Panc1 (cell line): ENCODE measurements around the gene PCDH15. TPM values are rescaled to one million over a fixed set of nuclear protein-coding genes. Genes with fewer than 3 reads are reported as not detected.

Experiments
- ATAC-seq: fragments of 200-7000 bp; cut with Tn5 transposase; 2 replicates; pipeline ENCODE4 v1.9.1; 2020; ENCODE audit warnings: mild to moderate bottlenecking, moderate library complexity
- BruUV-seq: library from RNA; stranded (reverse); fragments of 400-500 nt; replicated peaks from 2 replicates; lab custom pipeline; 2021; lab: Mats Ljungman, UMichigan
- CTCF ChIA-PET: fragments of 300-600 bp; sonication (Branson Sonifier 250); formaldehyde crosslinking; loops from one replicate; lab custom pipeline; 2022; ENCODE audit warnings: antibody characterized with exemption; lab: Charles Lee
- POLR2A ChIA-PET: fragments of 300-600 bp; sonication (Branson Sonifier 250); formaldehyde crosslinking; loops from one replicate; lab custom pipeline; 2022; ENCODE audit warnings: antibody characterized with exemption; lab: Charles Lee
- DNase-seq: peaks from one replicate; pipeline ENCODE4 v3.0.0-alpha.2; 2010; ENCODE audit warnings: low read depth, low spot score
- H3K27ac ChIP-seq: 2 replicates; pipeline ENCODE4 v1.5.1; 2011; ENCODE audit warnings: mild to moderate bottlenecking, low read length, inconsistent platforms
- H3K27me3 ChIP-seq: fragments of 200-500 bp; sonication (Bioruptor generic); 2 replicates; pipeline ENCODE4 v1.6.0; 2014; ENCODE audit warnings: low read length, inconsistent platforms; ENCODE audit not compliant: control insufficient read depth, insufficient read depth
- H3K36me3 ChIP-seq: fragments of 200-500 bp; sonication (Bioruptor generic); 2 replicates; pipeline ENCODE4 v1.5.1; 2014; ENCODE audit warnings: inconsistent platforms, mild to moderate bottlenecking, low read length, moderate library complexity; ENCODE audit not compliant: control insufficient read depth, insufficient read depth
- H3K4me1 ChIP-seq: 2 replicates; pipeline ENCODE4 v1.5.1; 2011; ENCODE audit warnings: inconsistent platforms, mild to moderate bottlenecking, low read length, moderate library complexity; ENCODE audit not compliant: control insufficient read depth, insufficient read depth
- H3K4me3 ChIP-seq, 2 experiments: 2 replicates each; pipeline ENCODE4 v1.5.1; 2011 to 2012; ENCODE audit warnings: low read depth in 2 of 2, low read length in 2 of 2, mild to moderate bottlenecking in 2 of 2, inconsistent platforms in 1 of 2, moderate library complexity in 1 of 2
- H3K9me3 ChIP-seq: fragments of 200-500 bp; sonication (Bioruptor generic); 2 replicates; pipeline ENCODE4 v1.5.1; 2014; ENCODE audit warnings: low read depth, mild to moderate bottlenecking, inconsistent platforms, low read length, moderate library complexity; ENCODE audit not compliant: control insufficient read depth, insufficient read depth
- POLR2AphosphoS5 ChIP-seq: IDR thresholded peaks from 2 replicates; pipeline ENCODE4 v1.6.1; 2012; ENCODE audit warnings: mild to moderate bottlenecking, low read depth, low read length, moderate library complexity
- SIN3A ChIP-seq: IDR thresholded peaks from 2 replicates; pipeline ENCODE4 v1.6.1; 2012; ENCODE audit warnings: low read depth, mild to moderate bottlenecking, low read length, moderate library complexity, borderline replicate concordance; ENCODE audit not compliant: insufficient read depth
- TCF7L2 ChIP-seq: IDR thresholded peaks from 2 replicates; pipeline ENCODE4 v1.6.1; 2011; ENCODE audit warnings: mild to moderate bottlenecking, low read depth, low read length, inconsistent platforms
- in situ Hi-C: cut with HindIII; loops from 2 replicates; pipeline ENCODE4 v1.10.0; 2016; ENCODE audit warnings: low sequenced_read_pairs, low pct_unique_long_range_greater_than_20kb
- intact Hi-C: fragments of 100-400 bp; cut with micrococcal nuclease; formaldehyde crosslinking; loops from one replicate; pipeline ENCODE4 v1.10.0; 2022; ENCODE audit not compliant: unreplicated experiment
- total RNA-seq: library from RNA; stranded (reverse); gene quantifications from one replicate; pipeline ENCODE4 v1.2.1, GENCODE V29; 2021; ENCODE audit not compliant: unreplicated experiment
- TF ChIP-seq, protein P1 (sequence below), 2 experiments: IDR thresholded peaks; 2 replicates each; pipeline ENCODE4 v1.6.1; 2011 to 2012; ENCODE audit warnings: low read depth in 2 of 2, control low read depth in 1 of 2, low read length in 1 of 2, mild to moderate bottlenecking in 1 of 2, moderate library complexity in 1 of 2; ENCODE audit not compliant: insufficient read depth in 1 of 2
- TF ChIP-seq, protein P2 (sequence below): fragments of 450-650 bp; IDR thresholded peaks from 2 replicates; pipeline ENCODE4 v1.5.1; 2017; ENCODE audit warnings: mild to moderate bottlenecking

PCDH15 gene
- total RNA-seq, 1 experiment from 2014 or later, result 0.18 TPM

DNA sequence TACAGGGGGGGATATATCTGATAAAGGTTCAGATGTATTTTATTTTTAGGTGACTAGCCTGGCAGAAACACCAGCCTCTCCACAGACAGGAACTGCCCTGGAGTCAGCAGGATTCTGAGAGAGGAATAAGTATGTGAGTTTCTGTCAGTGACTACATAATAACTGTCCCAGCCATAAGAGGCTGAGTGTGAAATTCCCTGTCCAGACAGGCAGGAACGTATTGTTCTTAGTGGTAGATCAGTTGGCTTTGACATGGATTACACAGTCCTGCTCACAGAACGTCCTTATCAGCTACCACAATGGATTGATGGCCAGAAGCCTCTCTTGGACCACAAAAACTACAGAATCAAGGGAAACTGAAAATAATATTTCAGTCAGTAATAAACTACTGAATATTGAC lies 709.8 kb downstream of the PCDH15 start:
- Histone ChIP-seq H3K27me3 (no peaks in the 10 kb centered on the region), H3K27ac (no peak overlapping the region), H3K4me1 (no peaks in the 10 kb centered on the region), H3K4me3 (no peak overlapping the region), H3K9me3 (no peaks in the 10 kb centered on the region), H3K36me3 (no peaks in the 10 kb centered on the region)
- no peak for DNase-seq
- BruUV-seq, result no TSS peak
- POLR2A ChIA-PET, result no interaction called here
- TF ChIP-seq, protein P1, sequence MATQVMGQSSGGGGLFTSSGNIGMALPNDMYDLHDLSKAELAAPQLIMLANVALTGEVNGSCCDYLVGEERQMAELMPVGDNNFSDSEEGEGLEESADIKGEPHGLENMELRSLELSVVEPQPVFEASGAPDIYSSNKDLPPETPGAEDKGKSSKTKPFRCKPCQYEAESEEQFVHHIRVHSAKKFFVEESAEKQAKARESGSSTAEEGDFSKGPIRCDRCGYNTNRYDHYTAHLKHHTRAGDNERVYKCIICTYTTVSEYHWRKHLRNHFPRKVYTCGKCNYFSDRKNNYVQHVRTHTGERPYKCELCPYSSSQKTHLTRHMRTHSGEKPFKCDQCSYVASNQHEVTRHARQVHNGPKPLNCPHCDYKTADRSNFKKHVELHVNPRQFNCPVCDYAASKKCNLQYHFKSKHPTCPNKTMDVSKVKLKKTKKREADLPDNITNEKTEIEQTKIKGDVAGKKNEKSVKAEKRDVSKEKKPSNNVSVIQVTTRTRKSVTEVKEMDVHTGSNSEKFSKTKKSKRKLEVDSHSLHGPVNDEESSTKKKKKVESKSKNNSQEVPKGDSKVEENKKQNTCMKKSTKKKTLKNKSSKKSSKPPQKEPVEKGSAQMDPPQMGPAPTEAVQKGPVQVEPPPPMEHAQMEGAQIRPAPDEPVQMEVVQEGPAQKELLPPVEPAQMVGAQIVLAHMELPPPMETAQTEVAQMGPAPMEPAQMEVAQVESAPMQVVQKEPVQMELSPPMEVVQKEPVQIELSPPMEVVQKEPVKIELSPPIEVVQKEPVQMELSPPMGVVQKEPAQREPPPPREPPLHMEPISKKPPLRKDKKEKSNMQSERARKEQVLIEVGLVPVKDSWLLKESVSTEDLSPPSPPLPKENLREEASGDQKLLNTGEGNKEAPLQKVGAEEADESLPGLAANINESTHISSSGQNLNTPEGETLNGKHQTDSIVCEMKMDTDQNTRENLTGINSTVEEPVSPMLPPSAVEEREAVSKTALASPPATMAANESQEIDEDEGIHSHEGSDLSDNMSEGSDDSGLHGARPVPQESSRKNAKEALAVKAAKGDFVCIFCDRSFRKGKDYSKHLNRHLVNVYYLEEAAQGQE (IDR thresholded peaks at IDR 0.05; ENCODE audit: insufficient read depth in 1 of 2, low read depth in 2 of 2, low read length in 1 of 2), result no peak
- TF ChIP-seq TCF7L2 (no peak), POLR2AphosphoS5 (no peak), SIN3A (no peak)
- TF ChIP-seq, protein P2, sequence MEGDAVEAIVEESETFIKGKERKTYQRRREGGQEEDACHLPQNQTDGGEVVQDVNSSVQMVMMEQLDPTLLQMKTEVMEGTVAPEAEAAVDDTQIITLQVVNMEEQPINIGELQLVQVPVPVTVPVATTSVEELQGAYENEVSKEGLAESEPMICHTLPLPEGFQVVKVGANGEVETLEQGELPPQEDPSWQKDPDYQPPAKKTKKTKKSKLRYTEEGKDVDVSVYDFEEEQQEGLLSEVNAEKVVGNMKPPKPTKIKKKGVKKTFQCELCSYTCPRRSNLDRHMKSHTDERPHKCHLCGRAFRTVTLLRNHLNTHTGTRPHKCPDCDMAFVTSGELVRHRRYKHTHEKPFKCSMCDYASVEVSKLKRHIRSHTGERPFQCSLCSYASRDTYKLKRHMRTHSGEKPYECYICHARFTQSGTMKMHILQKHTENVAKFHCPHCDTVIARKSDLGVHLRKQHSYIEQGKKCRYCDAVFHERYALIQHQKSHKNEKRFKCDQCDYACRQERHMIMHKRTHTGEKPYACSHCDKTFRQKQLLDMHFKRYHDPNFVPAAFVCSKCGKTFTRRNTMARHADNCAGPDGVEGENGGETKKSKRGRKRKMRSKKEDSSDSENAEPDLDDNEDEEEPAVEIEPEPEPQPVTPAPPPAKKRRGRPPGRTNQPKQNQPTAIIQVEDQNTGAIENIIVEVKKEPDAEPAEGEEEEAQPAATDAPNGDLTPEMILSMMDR, result no peak
- in situ Hi-C loops, result no loop called here
- CTCF ChIA-PET, result no interaction called here
- no peak for ATAC-seq
- intact Hi-C loops, result no loop called here

DNA sequence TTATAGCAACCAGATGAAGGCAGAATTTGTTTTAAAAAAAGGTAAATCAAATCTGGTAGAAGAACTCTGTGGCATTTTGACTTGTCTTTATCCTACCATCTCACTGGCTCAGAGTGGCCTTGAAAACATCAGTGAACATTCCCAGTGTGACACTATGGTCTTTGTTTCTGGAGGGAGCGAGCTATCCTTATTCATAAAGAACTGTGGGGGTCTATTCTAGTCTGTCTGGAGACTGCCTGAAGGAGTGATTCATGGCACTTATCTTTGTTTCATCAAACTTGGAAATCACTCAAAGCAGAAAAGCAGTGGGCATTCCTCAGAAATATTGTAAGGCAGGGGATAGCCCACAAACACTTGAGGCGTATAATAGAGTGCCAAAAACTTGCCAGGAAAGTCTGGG lies 719.1 kb downstream of the PCDH15 start:
- ATAC-seq (no peak), DNase-seq (no peak)
- no peak for TF ChIP-seq TCF7L2
- in situ Hi-C loops (no loop called here), intact Hi-C loops (no loop called here)
- ChIA-PET CTCF (no interaction called here), POLR2A (interaction anchor here (0.7 kb wide), 1 partner anchor 19 kb away, joined by 6 read pairs; no protein-coding TSS in a partner anchor)
- Histone ChIP-seq H3K36me3 (no peaks in the 10 kb centered on the region), H3K27ac (no peak overlapping the region), H3K4me3 (no peak overlapping the region), H3K4me1 (no peaks in the 10 kb centered on the region), H3K9me3 (no peaks in the 10 kb centered on the region; the same call in 1 of the 2 replicates), H3K27me3 (no peaks in the 10 kb centered on the region)
- BruUV-seq, result no TSS peak

DNA sequence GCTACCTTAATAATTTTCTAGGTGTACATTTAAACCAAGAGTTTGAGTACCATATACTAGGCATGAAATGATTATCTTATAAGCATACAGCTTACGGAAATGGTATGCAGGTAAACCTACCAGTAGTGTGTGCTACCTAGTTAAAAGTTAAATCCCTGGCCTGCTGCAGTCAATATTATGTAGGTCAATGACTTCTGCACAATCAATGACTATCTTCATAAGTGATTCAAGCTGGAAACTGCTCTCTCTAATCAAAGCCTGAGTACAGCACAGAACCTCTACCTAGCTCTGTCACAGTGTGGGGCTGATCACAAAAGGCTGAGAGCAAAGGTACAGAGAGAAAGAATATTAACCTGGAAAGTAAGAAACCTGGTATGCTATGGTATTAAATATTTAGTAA lies 733.7 kb downstream of the PCDH15 start:
- Histone ChIP-seq H3K4me3 (no peak overlapping the region), H3K4me1 (no peaks in the 10 kb centered on the region), H3K27ac (no peak overlapping the region), H3K9me3 (no peaks in the 10 kb centered on the region), H3K27me3 (no peaks in the 10 kb centered on the region), H3K36me3 (no peaks in the 10 kb centered on the region)
- in situ Hi-C loops (no loop called here), intact Hi-C loops (no loop called here)
- TF ChIP-seq, protein P1 (IDR thresholded peaks at IDR 0.05; ENCODE audit: insufficient read depth in 1 of 2, low read depth in 2 of 2, low read length in 1 of 2), result no peak
- TF ChIP-seq, protein P2, result no peak
- TF ChIP-seq POLR2AphosphoS5 (no peak), TCF7L2 (no peak), SIN3A (no peak)
- ATAC-seq (no peak), DNase-seq (no peak)
- ChIA-PET CTCF (no interaction called here), POLR2A (no interaction called here)
- BruUV-seq, result no TSS peak
